ENCODE measurements around the gene TBC1D17. TPM values are rescaled to one million over a fixed set of nuclear protein-coding genes. Genes with fewer than 3 reads are reported as not detected.

TBC1D17 gene
- total and polyA plus RNA-seq, 8 donors, result 10.5 to 77.1 (median 35.3) TPM

DNA sequence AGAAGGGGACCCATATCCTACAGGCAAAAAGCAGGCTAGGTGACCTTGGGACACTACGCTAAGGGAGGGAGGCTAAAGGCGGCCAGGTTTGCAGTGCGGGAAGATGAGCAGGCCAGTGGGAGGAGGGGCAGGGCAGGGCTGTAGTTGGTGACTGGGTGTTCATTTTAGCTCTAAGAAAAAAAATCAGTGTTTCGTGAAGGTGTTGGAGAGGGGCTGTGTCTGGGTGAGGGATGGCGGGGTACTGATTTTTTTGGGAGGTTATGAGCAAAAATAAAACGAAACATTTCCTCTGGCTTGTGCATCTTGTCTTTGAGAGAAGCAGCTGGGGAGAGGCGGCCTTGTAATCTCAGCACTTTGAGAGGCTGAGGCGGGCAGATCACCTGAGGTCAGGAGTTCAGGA is 56.1 kb downstream of the TBC1D17 start:
- intact Hi-C loops (cut with DNase I; ENCODE audit: low total_unique reads), result no loop called here
- no peaks in the 10 kb centered on the region for H3K9me3 ChIP-seq
- H3K27me3 ChIP-seq, result no peaks in the 10 kb centered on the region
- H3K4me3 ChIP-seq, result no peak overlapping the region
- peaks cover 6 to 27% (median 13%) of the 10 kb centered on the region in 4 donors for H3K36me3 ChIP-seq
- peaks cover 4 to 23% (median 15%) of the 10 kb centered on the region in 4 donors for H3K4me1 ChIP-seq
- 86 to 98% (median 89%) methylated on average over 8 of the region's 8 CpGs for WGBS, 5 donors
- TF ChIP-seq, protein P1, sequence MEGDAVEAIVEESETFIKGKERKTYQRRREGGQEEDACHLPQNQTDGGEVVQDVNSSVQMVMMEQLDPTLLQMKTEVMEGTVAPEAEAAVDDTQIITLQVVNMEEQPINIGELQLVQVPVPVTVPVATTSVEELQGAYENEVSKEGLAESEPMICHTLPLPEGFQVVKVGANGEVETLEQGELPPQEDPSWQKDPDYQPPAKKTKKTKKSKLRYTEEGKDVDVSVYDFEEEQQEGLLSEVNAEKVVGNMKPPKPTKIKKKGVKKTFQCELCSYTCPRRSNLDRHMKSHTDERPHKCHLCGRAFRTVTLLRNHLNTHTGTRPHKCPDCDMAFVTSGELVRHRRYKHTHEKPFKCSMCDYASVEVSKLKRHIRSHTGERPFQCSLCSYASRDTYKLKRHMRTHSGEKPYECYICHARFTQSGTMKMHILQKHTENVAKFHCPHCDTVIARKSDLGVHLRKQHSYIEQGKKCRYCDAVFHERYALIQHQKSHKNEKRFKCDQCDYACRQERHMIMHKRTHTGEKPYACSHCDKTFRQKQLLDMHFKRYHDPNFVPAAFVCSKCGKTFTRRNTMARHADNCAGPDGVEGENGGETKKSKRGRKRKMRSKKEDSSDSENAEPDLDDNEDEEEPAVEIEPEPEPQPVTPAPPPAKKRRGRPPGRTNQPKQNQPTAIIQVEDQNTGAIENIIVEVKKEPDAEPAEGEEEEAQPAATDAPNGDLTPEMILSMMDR (IDR thresholded peaks at IDR 0.05), result no peak
- TF ChIP-seq EP300 (IDR thresholded peaks at IDR 0.05) (no peak), POLR2AphosphoS5 (IDR thresholded peaks at IDR 0.05) (no peak), POLR2A (IDR thresholded peaks at IDR 0.05) (no peak)
- H3K27ac ChIP-seq, result no peak overlapping the region
- no peak for DNase-seq

DNA sequence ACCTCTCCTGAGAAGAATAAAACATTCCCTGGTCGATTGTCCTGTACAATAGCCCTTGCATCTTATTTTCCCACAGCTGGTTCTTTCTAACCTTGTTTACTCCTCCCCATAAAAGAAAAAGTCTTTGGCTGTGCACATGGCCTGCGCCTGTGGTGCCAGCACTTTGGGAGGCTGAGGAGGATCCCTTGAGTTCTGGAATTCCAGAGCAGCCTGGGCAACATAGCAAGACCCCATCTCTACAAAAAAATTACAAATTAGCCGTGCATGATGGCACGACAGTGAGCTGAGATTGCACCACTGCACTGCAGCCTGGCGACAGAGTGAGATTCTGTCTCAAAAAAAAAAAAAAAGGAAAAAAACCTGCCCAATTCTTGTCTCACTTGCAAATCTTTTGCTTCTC is 59.0 kb downstream of the TBC1D17 start:
- no peaks in the 10 kb centered on the region for H3K9me3 ChIP-seq
- peaks cover 0 to 3% (median 0%) of the 10 kb centered on the region in 3 donors for H3K27me3 ChIP-seq
- WGBS, 5 donors, result 54 to 76% (median 68%) methylated on average over 5 of the region's 5 CpGs
- intact Hi-C loops (cut with DNase I; ENCODE audit: low total_unique reads), result no loop called here
- H3K4me1 ChIP-seq, result peaks cover 4 to 12% (median 8%) of the 10 kb centered on the region in 4 donors
- H3K36me3 ChIP-seq, result peaks cover 6 to 17% (median 10%) of the 10 kb centered on the region in 4 donors
- H3K4me3 ChIP-seq, result no peak overlapping the region
- no peak overlapping the region for H3K27ac ChIP-seq
- DNase-seq, result no peak
- TF ChIP-seq POLR2AphosphoS5 (IDR thresholded peaks at IDR 0.05), result no peak
- TF ChIP-seq POLR2A (IDR thresholded peaks at IDR 0.05), result no peak
- no peak for TF ChIP-seq EP300 (IDR thresholded peaks at IDR 0.05)

GRCh38 chr19:49937750-49938381 is 60.4 kb downstream of the TBC1D17 start:
- 19 to 80% (median 20%) methylated on average over 1 to 35 of the region's 35 CpGs for WGBS, 5 donors
- H3K4me3 ChIP-seq, result peak overlapping the region in 3 of 4 donors; percentile 5 to 27 (median 18)
- intact Hi-C loops (cut with DNase I; ENCODE audit: low total_unique reads), result loop anchor here (2.0 kb wide), 1 partner anchor 45 kb away; no protein-coding TSS in a partner anchor
- no peak overlapping the region for H3K27ac ChIP-seq
- H3K4me1 ChIP-seq, result peaks cover 4 to 12% (median 8%) of the 10 kb centered on the region in 4 donors
- no peaks in the 10 kb centered on the region for H3K9me3 ChIP-seq
- peaks cover 2 to 8% (median 6%) of the 10 kb centered on the region in 4 donors for H3K36me3 ChIP-seq
- TF ChIP-seq, protein P1 (IDR thresholded peaks at IDR 0.05), result peak in 5 of 7 experiments; percentile 84 to 95 (median 92)
- TF ChIP-seq EP300 (IDR thresholded peaks at IDR 0.05) (no peak), POLR2AphosphoS5 (IDR thresholded peaks at IDR 0.05) (peak in 2 of 3 donors; percentile 13 to 42), POLR2A (IDR thresholded peaks at IDR 0.05) (no peak)
- H3K27me3 ChIP-seq, result peaks cover 0 to 3% (median 0%) of the 10 kb centered on the region in 3 donors
- DNase-seq, result peak; percentile 82 to 92

Small RNA genes lying within 50 kb of the gene (small RNA-seq; reads per million reads assigned to genes)
- 0 reads per million in 4 donors for gene MIR4749

Other genes with a start within 250 kb of the TBC1D17 start
- gene RRAS, start 237.6 kb upstream of the TBC1D17 start, total RNA-seq, result 100 to 1,000 TPM in 1 of 5 donors, 10 to 100 TPM in 3, 1 to 10 TPM in 1; 7.7 to 138 (median 63.9) TPM
- 100 to 1,000 TPM; 126 to 145 (median 130) TPM for gene RRAS, start 237.6 kb upstream of the TBC1D17 start, polyA plus RNA-seq
- 10 to 100 TPM in 4 of 5 donors, 1 to 10 TPM in 1; 8.3 to 41.7 (median 19.8) TPM for gene SCAF1, start 235.5 kb upstream of the TBC1D17 start, total RNA-seq
- gene SCAF1, start 235.5 kb upstream of the TBC1D17 start, polyA plus RNA-seq, result 10 to 100 TPM in 2 of 3 donors, 1 to 10 TPM in 1; 8.9 to 19.7 (median 12.1) TPM
- gene IRF3, start 211.8 kb upstream of the TBC1D17 start, total RNA-seq, result 100 to 1,000 TPM in 4 of 5 donors, 10 to 100 TPM in 1; 28.3 to 380 (median 104) TPM
- 100 to 1,000 TPM; 104 to 148 (median 114) TPM for gene IRF3, start 211.8 kb upstream of the TBC1D17 start, polyA plus RNA-seq
- gene BCL2L12, start 211.8 kb upstream of the TBC1D17 start, total RNA-seq, result 10 to 100 TPM in 1 of 5 donors, 1 to 10 TPM in 4; 2.3 to 10.7 (median 7.5) TPM
- gene BCL2L12, start 211.8 kb upstream of the TBC1D17 start, polyA plus RNA-seq, result 10 to 100 TPM; 12.8 to 23.3 (median 22.4) TPM
- 100 to 1,000 TPM in 3 of 5 donors, 10 to 100 TPM in 2; 53.3 to 131 (median 104) TPM for gene PRMT1, start 200.4 kb upstream of the TBC1D17 start, total RNA-seq
- 100 to 1,000 TPM; 102 to 111 (median 111) TPM for gene PRMT1, start 200.4 kb upstream of the TBC1D17 start, polyA plus RNA-seq
- gene ADM5, start 188.1 kb upstream of the TBC1D17 start, total RNA-seq, result 1 to 10 TPM in 2 of 5 donors, not detected in 3; 1.1 to 1.7 TPM
- gene ADM5, start 188.1 kb upstream of the TBC1D17 start, polyA plus RNA-seq, result 1 to 10 TPM in 1 of 3 donors, under 1 TPM in 2; 0.61 to 2.5 (median 1.00) TPM
- gene CPT1C, start 186.6 kb upstream of the TBC1D17 start, total RNA-seq, result 10 to 100 TPM in 1 of 5 donors, 1 to 10 TPM in 2, not detected in 2; 1.8 to 35.6 (median 3.0) TPM
- 10 to 100 TPM in 1 of 3 donors, 1 to 10 TPM in 2; 2.4 to 11.0 (median 3.1) TPM for gene CPT1C, start 186.6 kb upstream of the TBC1D17 start, polyA plus RNA-seq
- not detected for gene TSKS, start 114.4 kb upstream of the TBC1D17 start, total RNA-seq
- gene TSKS, start 114.4 kb upstream of the TBC1D17 start, polyA plus RNA-seq, result under 1 TPM in 1 of 3 donors, not detected in 2; 0.73 TPM
- 100 to 1,000 TPM in 1 of 5 donors, 10 to 100 TPM in 4; 19.8 to 177 (median 38.4) TPM for gene AP2A1, start 110.7 kb upstream of the TBC1D17 start, total RNA-seq
- 10 to 100 TPM; 24.3 to 31.2 (median 27.3) TPM for gene AP2A1, start 110.7 kb upstream of the TBC1D17 start, polyA plus RNA-seq
- 10 to 100 TPM in 3 of 5 donors, 1 to 10 TPM in 2; 1.2 to 37.4 (median 10.5) TPM for gene FUZ, start 64.4 kb upstream of the TBC1D17 start, total RNA-seq
- gene FUZ, start 64.4 kb upstream of the TBC1D17 start, polyA plus RNA-seq, result 10 to 100 TPM; 15.1 to 17.6 (median 15.9) TPM
- 100 to 1,000 TPM in 3 of 5 donors, 10 to 100 TPM in 2; 18.0 to 387 (median 178) TPM for gene MED25, start 59.4 kb upstream of the TBC1D17 start, total RNA-seq
- gene MED25, start 59.4 kb upstream of the TBC1D17 start, polyA plus RNA-seq, result 10 to 100 TPM; 46.6 to 59.8 (median 55.3) TPM
- gene PTOV1, start 26.5 kb upstream of the TBC1D17 start, total RNA-seq, result 100 to 1,000 TPM in 3 of 5 donors, 10 to 100 TPM in 2; 45.0 to 186 (median 102) TPM
- gene PTOV1, start 26.5 kb upstream of the TBC1D17 start, polyA plus RNA-seq, result 100 to 1,000 TPM; 117 to 131 (median 118) TPM
- gene PNKP, start 10.1 kb upstream of the TBC1D17 start, total RNA-seq, result 100 to 1,000 TPM in 3 of 5 donors, 10 to 100 TPM in 2; 30.3 to 208 (median 115) TPM
- 10 to 100 TPM; 38.9 to 69.7 (median 39.7) TPM for gene PNKP, start 10.1 kb upstream of the TBC1D17 start, polyA plus RNA-seq
- gene AKT1S1, start 347 bp upstream of the TBC1D17 start, total RNA-seq, result 10 to 100 TPM in 4 of 5 donors, 1 to 10 TPM in 1; 3.5 to 63.7 (median 10.7) TPM
- gene AKT1S1, start 347 bp upstream of the TBC1D17 start, polyA plus RNA-seq, result 10 to 100 TPM; 35.5 to 41.0 (median 38.3) TPM
- gene IL4I1, start 19.2 kb downstream of the TBC1D17 start, total RNA-seq, result under 1 TPM in 3 of 5 donors, not detected in 2; 0.45 to 0.73 (median 0.58) TPM
- gene IL4I1, start 19.2 kb downstream of the TBC1D17 start, polyA plus RNA-seq, result 1 to 10 TPM in 1 of 3 donors, under 1 TPM in 2; 0.56 to 1.1 (median 0.76) TPM
- gene ATF5, start 51.5 kb downstream of the TBC1D17 start, total RNA-seq, result 10 to 100 TPM in 1 of 5 donors, 1 to 10 TPM in 4; 2.2 to 13.9 (median 5.1) TPM
- 10 to 100 TPM; 20.0 to 40.3 (median 20.5) TPM for gene ATF5, start 51.5 kb downstream of the TBC1D17 start, polyA plus RNA-seq
- gene NUP62, start 51.8 kb downstream of the TBC1D17 start, total RNA-seq, result 10 to 100 TPM in 3 of 5 donors, 1 to 10 TPM in 2; 5.3 to 58.0 (median 14.5) TPM
- gene NUP62, start 51.8 kb downstream of the TBC1D17 start, polyA plus RNA-seq, result 10 to 100 TPM; 13.7 to 17.0 (median 15.9) TPM
- 100 to 1,000 TPM in 1 of 5 donors, 10 to 100 TPM in 3, under 1 TPM in 1; 0.29 to 103 (median 35.1) TPM for gene SIGLEC11, start 83.5 kb downstream of the TBC1D17 start, total RNA-seq
- 10 to 100 TPM in 2 of 3 donors, 1 to 10 TPM in 1; 5.8 to 41.0 (median 34.2) TPM for gene SIGLEC11, start 83.5 kb downstream of the TBC1D17 start, polyA plus RNA-seq
- gene VRK3, start 147.7 kb downstream of the TBC1D17 start, total RNA-seq, result 10 to 100 TPM in 4 of 5 donors, 1 to 10 TPM in 1; 3.5 to 39.7 (median 24.5) TPM
- 10 to 100 TPM; 16.1 to 34.1 (median 18.7) TPM for gene VRK3, start 147.7 kb downstream of the TBC1D17 start, polyA plus RNA-seq
- 10 to 100 TPM in 3 of 5 donors, 1 to 10 TPM in 1, under 1 TPM in 1; 0.58 to 28.0 (median 12.1) TPM for gene ZNF473, start 148.3 kb downstream of the TBC1D17 start, total RNA-seq
- gene ZNF473, start 148.3 kb downstream of the TBC1D17 start, polyA plus RNA-seq, result 1 to 10 TPM; 1.7 to 2.6 (median 2.0) TPM

Data from stomach (tissue), 9 donors.